Activated naive CD4-positive, alpha-beta T cell treated with anti-CD3 and anti-CD28 coated beads for 36 hours (primary cell): ENCODE results near the gene SNTA1. TPM values are rescaled to one million over a fixed set of nuclear protein-coding genes. Genes with fewer than 3 reads are reported as not detected.
"Not testable (repeated sequence)": the region's sequence is repeated elsewhere in the genome, so short reads cannot be mapped to it uniquely, and the experiment has no call there.

Experiments
- CTCF ChIA-PET: fragments of 350-600 bp; sonication (Branson Sonifier 250); formaldehyde crosslinking; loops from one replicate; lab custom pipeline; 2021; ENCODE audit warnings: antibody characterized with exemption; lab: Charles Lee
- DNase-seq: peaks from one replicate; pipeline ENCODE4 v3.0.0-alpha.2; 2020
- H3K27ac Mint-ChIP-seq: one replicate; pipeline ENCODE4 v1.8.0; 2021; ENCODE audit warnings: mild to moderate bottlenecking, mixed read lengths
- H3K27me3 Mint-ChIP-seq: one replicate; pipeline ENCODE4 v1.8.0; 2021; ENCODE audit warnings: low read depth, mixed read lengths
- H3K36me3 Mint-ChIP-seq: one replicate; pipeline ENCODE4 v1.8.0; 2021; ENCODE audit warnings: low read depth, mixed read lengths
- H3K4me1 Mint-ChIP-seq: one replicate; pipeline ENCODE4 v1.8.0; 2021; ENCODE audit warnings: low read depth, mixed read lengths
- H3K4me3 Mint-ChIP-seq: one replicate; pipeline ENCODE4 v1.8.0; 2021; ENCODE audit warnings: mild to moderate bottlenecking, moderate library complexity, mixed read lengths
- H3K9me3 Mint-ChIP-seq: one replicate; pipeline ENCODE4 v1.8.0; 2021; ENCODE audit warnings: mixed read lengths
- intact Hi-C: fragments of 100-400 bp; cut with micrococcal nuclease; formaldehyde crosslinking; loops from one replicate; pipeline ENCODE4 v1.15.1; 2023
- total RNA-seq, 2 experiments: library from RNA; stranded (reverse); gene quantifications; one replicate each; pipeline ENCODE4 v1.2.3, GENCODE V29; 2021

The SNTA1 gene
- total RNA-seq, 2 experiments from 2014 or later = 2.6 to 2.9 TPM

- intact Hi-C loops = no loop called here
- Mint-ChIP-seq H3K4me1 (no peaks in the 10 kb centered on the region), H3K36me3 (no peaks in the 10 kb centered on the region), H3K4me3 (no peak overlapping the region), H3K9me3 (no peaks in the 10 kb centered on the region), H3K27me3 (no peaks in the 10 kb centered on the region), H3K27ac (no peak overlapping the region)
- no peak for DNase-seq
- CTCF ChIA-PET = interaction anchor here (1.2 kb wide), 1 partner anchor 204 kb away, joined by 6 read pairs; the partner anchor contains the start of gene ACTL10
Observed at GRCh38 chr20:33463332-33464101, 20.0 kb upstream of the SNTA1 start.

- Mint-ChIP-seq H3K27me3 (no peaks in the 10 kb centered on the region), H3K27ac (no peak overlapping the region), H3K36me3 (no peaks in the 10 kb centered on the region), H3K4me3 (no peak overlapping the region), H3K9me3 (no peaks in the 10 kb centered on the region), H3K4me1 (no peaks in the 10 kb centered on the region)
- intact Hi-C loops = no loop called here
- CTCF ChIA-PET = interaction anchor here (0.6 to 1.4 kb wide), 2 partner anchors 13 to 207 kb away, joined by 3 to 5 read pairs; no protein-coding TSS in a partner anchor
- DNase-seq = peak; percentile 9
Observed at GRCh38 chr20:33460711-33461110, 17.1 kb upstream of the SNTA1 start.

- H3K4me3 Mint-ChIP-seq = no peak overlapping the region
- CTCF ChIA-PET = interaction anchor here (1.4 kb wide), 1 partner anchor 208 kb away, joined by 5 read pairs; no protein-coding TSS in a partner anchor
- no peaks in the 10 kb centered on the region for H3K27me3 Mint-ChIP-seq
- H3K9me3 Mint-ChIP-seq = no peaks in the 10 kb centered on the region
- no peak for DNase-seq
- intact Hi-C loops = loop anchor here (5.0 kb wide), 1 partner anchor 58 kb away; no protein-coding TSS in a partner anchor
- no peaks in the 10 kb centered on the region for H3K36me3 Mint-ChIP-seq
- H3K27ac Mint-ChIP-seq = no peak overlapping the region
- H3K4me1 Mint-ChIP-seq = no peaks in the 10 kb centered on the region
Observed at GRCh38 chr20:33459599-33459998, 16.0 kb upstream of the SNTA1 start.

DNA sequence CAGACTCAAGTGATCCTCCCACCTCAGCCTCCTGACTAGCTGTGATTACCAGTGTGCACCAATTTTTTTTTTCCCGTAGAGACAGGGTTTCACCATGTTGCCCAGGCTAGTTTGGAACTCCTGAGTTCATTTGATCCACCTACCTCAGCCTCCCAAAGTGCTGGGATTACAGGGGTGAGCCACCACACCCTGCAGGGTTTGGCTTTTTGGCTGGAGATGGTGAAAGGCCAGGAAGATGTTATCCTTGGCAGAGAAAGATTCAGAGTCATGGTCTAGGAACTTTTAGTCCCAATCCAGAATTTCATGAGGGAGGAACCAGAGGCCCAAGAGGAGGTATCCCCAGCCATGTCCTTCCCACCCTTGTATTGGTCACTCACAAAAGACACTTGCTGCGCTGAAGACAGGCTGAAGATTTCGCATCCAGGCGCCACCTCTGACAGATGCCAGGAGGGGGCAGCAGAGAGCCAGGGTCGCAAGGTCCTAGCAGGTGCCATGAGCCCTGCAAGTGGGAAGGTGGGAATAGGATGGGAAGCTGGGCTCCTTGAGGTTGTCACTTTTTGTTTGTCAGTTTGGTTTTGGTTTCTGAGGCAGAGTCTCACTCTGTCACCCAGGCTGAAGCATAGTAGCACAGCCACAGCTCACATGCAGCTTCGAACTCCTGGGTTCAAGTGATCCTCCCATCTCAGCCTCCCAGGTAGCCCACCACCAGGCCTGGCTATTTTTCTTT, 13.5 kb upstream of the SNTA1 start:
- peak; percentile 90 for DNase-seq
- not testable (repeated sequence) for H3K9me3 Mint-ChIP-seq, H3K4me3 Mint-ChIP-seq, H3K36me3 Mint-ChIP-seq, H3K4me1 Mint-ChIP-seq, H3K27ac Mint-ChIP-seq, H3K27me3 Mint-ChIP-seq
- CTCF ChIA-PET = interaction anchor here (0.5 to 1.4 kb wide), 16 partner anchors 12 to 223 kb away, joined by 3 to 16 read pairs (median 4); partner anchors contain the start of genes ACTL10 and CBFA2T2
- intact Hi-C loops = loop anchor here (1.0 to 5.0 kb wide), 5 partner anchors 60 to 672 kb away; partner anchors contain the start of gene ZNF341

DNA sequence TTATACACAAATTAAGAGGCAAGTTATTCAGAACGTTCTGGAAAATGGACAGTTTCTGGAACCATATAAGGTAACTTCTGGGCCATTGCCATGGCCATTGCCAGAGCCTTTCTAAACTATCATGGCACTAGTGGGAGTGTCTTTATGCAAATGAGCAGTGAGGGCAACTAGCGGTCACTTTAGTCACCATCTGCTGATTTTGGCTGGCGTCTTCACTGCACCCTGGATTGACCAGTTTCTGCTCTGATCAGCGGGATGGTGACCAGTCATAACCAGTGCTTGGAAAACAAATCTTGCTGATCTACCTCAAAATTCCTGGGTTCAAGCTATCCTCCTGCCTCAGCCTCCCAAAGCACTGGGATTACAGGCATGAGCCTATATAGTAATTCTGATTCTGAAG, 7.3 kb upstream of the SNTA1 start:
- H3K4me1 Mint-ChIP-seq = no peaks in the 10 kb centered on the region
- no peak overlapping the region for H3K4me3 Mint-ChIP-seq
- CTCF ChIA-PET = interaction anchor here (1.1 kb wide), 1 partner anchor 50 kb away, joined by 3 read pairs; no protein-coding TSS in a partner anchor

GRCh38 chr20:33445881-33446625, 2.5 kb upstream of the SNTA1 start:
- H3K4me3 Mint-ChIP-seq = no peak overlapping the region
- no peak overlapping the region for H3K27ac Mint-ChIP-seq
- no peaks in the 10 kb centered on the region for H3K36me3 Mint-ChIP-seq
- CTCF ChIA-PET = interaction anchor here (1.0 to 1.9 kb wide), 2 partner anchors 219 to 222 kb away, joined by 3 to 6 read pairs; no protein-coding TSS in a partner anchor
- peaks cover 10% of the 10 kb centered on the region for H3K4me1 Mint-ChIP-seq
- H3K9me3 Mint-ChIP-seq = no peaks in the 10 kb centered on the region
- DNase-seq = no peak
- no peaks in the 10 kb centered on the region for H3K27me3 Mint-ChIP-seq
- intact Hi-C loops = loop anchor here (10.0 kb wide), 1 partner anchor 669 kb away; the partner anchor contains the start of gene EIF2S2

More for the DNA sequence above, 7.3 kb upstream of the SNTA1 start:
- no peak for DNase-seq
- intact Hi-C loops = no loop called here
- Mint-ChIP-seq H3K27ac (no peak overlapping the region), H3K36me3 (no peaks in the 10 kb centered on the region), H3K27me3 (no peaks in the 10 kb centered on the region), H3K9me3 (no peaks in the 10 kb centered on the region)

GRCh38 chr20:33444797-33445560, 1.4 kb upstream of the SNTA1 start:
- no peak overlapping the region for H3K27ac Mint-ChIP-seq
- DNase-seq = peak; percentile 67
- no peaks in the 10 kb centered on the region for H3K27me3 Mint-ChIP-seq
- H3K36me3 Mint-ChIP-seq = no peaks in the 10 kb centered on the region
- intact Hi-C loops = loop anchor here (1.0 to 10.0 kb wide), 7 partner anchors 44 to 670 kb away; partner anchors contain the start of genes ACTL10, CHMP4B, EIF2S2 and RALY
- no peaks in the 10 kb centered on the region for H3K9me3 Mint-ChIP-seq
- peak overlapping the region; percentile 84 for H3K4me3 Mint-ChIP-seq
- CTCF ChIA-PET = interaction anchor here (0.6 to 1.9 kb wide), 9 partner anchors 29 to 473 kb away, joined by 3 to 6 read pairs (median 3); partner anchors contain the start of gene ACTL10
- peaks cover 10% of the 10 kb centered on the region for H3K4me1 Mint-ChIP-seq

GRCh38 chr20:33443006-33443511, 504 bp downstream of the SNTA1 start:
- DNase-seq = peak; percentile 9
- H3K27me3 Mint-ChIP-seq = no peaks in the 10 kb centered on the region
- H3K27ac Mint-ChIP-seq = no peak overlapping the region
- no peaks in the 10 kb centered on the region for H3K9me3 Mint-ChIP-seq
- no peaks in the 10 kb centered on the region for H3K36me3 Mint-ChIP-seq
- peaks cover 10% of the 10 kb centered on the region for H3K4me1 Mint-ChIP-seq
- CTCF ChIA-PET = interaction anchor here (0.6 to 1.5 kb wide), 4 partner anchors 12 to 225 kb away, joined by 3 to 10 read pairs (median 6); no protein-coding TSS in a partner anchor
- peak overlapping the region; percentile 73 for H3K4me3 Mint-ChIP-seq
- intact Hi-C loops = loop anchor here (1.0 to 10.0 kb wide), 5 partner anchors 42 to 672 kb away; partner anchors contain the start of genes ACTL10, CDK5RAP1, EIF2S2 and RALY

- Mint-ChIP-seq H3K9me3 (no peaks in the 10 kb centered on the region), H3K27me3 (no peaks in the 10 kb centered on the region), H3K4me1 (peaks cover 10% of the 10 kb centered on the region), H3K36me3 (no peaks in the 10 kb centered on the region), H3K4me3 (peak overlapping the region; percentile 73), H3K27ac (no peak overlapping the region)
- CTCF ChIA-PET = interaction anchor here (0.6 to 1.5 kb wide), 2 partner anchors 24 to 225 kb away, joined by 3 to 10 read pairs; no protein-coding TSS in a partner anchor
- DNase-seq = peak; percentile 7
- intact Hi-C loops = loop anchor here (1.0 to 10.0 kb wide), 5 partner anchors 41 to 672 kb away; partner anchors contain the start of genes ACTL10, CDK5RAP1, EIF2S2 and RALY
Observed at GRCh38 chr20:33442136-33443005, 1.2 kb downstream of the SNTA1 start.
